GM19372 (cell line): ENCODE results near the gene RBM8A.
A peak's percentile ranks its signal among the peaks of the same experiment; 100 is the strongest.
"Not testable (repeated sequence)": the region's sequence is repeated elsewhere in the genome, so short reads cannot be mapped to it uniquely, and the experiment has no call there.

ENCODE experiments used
- ATAC-seq: cut with Tn5 transposase; IDR thresholded peaks from one replicate; pipeline ENCODE4 v1.9.1; 2021; ENCODE audit warnings: mild to moderate bottlenecking, low read depth, moderate library complexity; ENCODE audit not compliant: unreplicated experiment

Gene RBM8A

GRCh38 chr1:145956781-145957442 is 29.6 kb upstream of the RBM8A start:
- ATAC-seq = no peak

GRCh38 chr1:145956361-145956760 is 29.1 kb upstream of the RBM8A start:
- ATAC-seq = no peak

GRCh38 chr1:145955436-145955835 is 28.2 kb upstream of the RBM8A start:
- ATAC-seq = no peak

GRCh38 chr1:145953861-145954260 is 26.6 kb upstream of the RBM8A start:
- no peak for ATAC-seq

GRCh38 chr1:145952903-145953302 is 25.6 kb upstream of the RBM8A start:
- ATAC-seq = no peak

- no peak for ATAC-seq
Observed at GRCh38 chr1:145951526-145951925, 24.2 kb upstream of the RBM8A start.

- ATAC-seq = no peak
Observed at GRCh38 chr1:145949219-145949618, 21.9 kb upstream of the RBM8A start.

GRCh38 chr1:145947551-145947950 is 20.3 kb upstream of the RBM8A start:
- ATAC-seq = no peak

GRCh38 chr1:145946477-145946986 is 19.2 kb upstream of the RBM8A start:
- no peak for ATAC-seq

GRCh38 chr1:145944532-145944931 is 17.2 kb upstream of the RBM8A start:
- ATAC-seq = no peak

- ATAC-seq = no peak
Observed at GRCh38 chr1:145942871-145943270, 15.6 kb upstream of the RBM8A start.

- no peak for ATAC-seq
Observed at GRCh38 chr1:145942405-145942804, 15.1 kb upstream of the RBM8A start.

- no peak for ATAC-seq
Observed at GRCh38 chr1:145937436-145937835, 10.2 kb upstream of the RBM8A start.

- no peak for ATAC-seq
Observed at GRCh38 chr1:145936247-145936646, 9.0 kb upstream of the RBM8A start.

- no peak for ATAC-seq
Observed at GRCh38 chr1:145935708-145936107, 8.4 kb upstream of the RBM8A start.

GRCh38 chr1:145932522-145933009 is 5.3 kb upstream of the RBM8A start:
- ATAC-seq = not testable (repeated sequence)

GRCh38 chr1:145927916-145928643 is 796 bp upstream of the RBM8A start:
- ATAC-seq = no peak

GRCh38 chr1:145926686-145927062 is 610 bp downstream of the RBM8A start:
- peak; percentile 4 for ATAC-seq

- no peak for ATAC-seq
Observed at GRCh38 chr1:145922266-145922665, 5.0 kb downstream of the RBM8A start.

- not testable (repeated sequence) for ATAC-seq
Observed at GRCh38 chr1:145920297-145920696, 7.0 kb downstream of the RBM8A start.

- peak; percentile 6 for ATAC-seq
Observed at GRCh38 chr1:145918992-145919939, 8.0 kb downstream of the RBM8A start.
